Effector memory CD8-positive, alpha-beta T cell (primary cell): Measurements from ENCODE around the gene GRXCR2.
"Not testable (repeated sequence)": the region's sequence is repeated elsewhere in the genome, so short reads cannot be mapped to it uniquely, and the experiment has no call there.

Experiments used
- ATAC-seq: fragments of 150-1000 bp; cut with Tn5 transposase; replicated peaks from 2 replicates; pipeline ENCODE4 v1.10.0; 2021; ENCODE audit warnings: mild to moderate bottlenecking, moderate library complexity
- DNase-seq, 3 experiments: peaks; one replicate each; pipeline ENCODE4 v3.0.0; 2021
- H3K27ac Mint-ChIP-seq, 2 donors: one replicate each; pipeline ENCODE4 v1.8.0; 2022; ENCODE audit warnings: mild to moderate bottlenecking in 2 of 2, mixed read lengths in 2 of 2, moderate library complexity in 2 of 2
- H3K27me3 Mint-ChIP-seq, 2 donors: one replicate each; pipeline ENCODE4 v1.8.0; 2022; ENCODE audit warnings: mixed read lengths in 2 of 2
- H3K36me3 Mint-ChIP-seq: one replicate; pipeline ENCODE4 v1.8.0; 2022; ENCODE audit warnings: mild to moderate bottlenecking, moderate library complexity, mixed read lengths; ENCODE audit not compliant: insufficient read depth
- H3K4me1 Mint-ChIP-seq, 2 donors: one replicate each; pipeline ENCODE4 v1.8.0; 2022; ENCODE audit warnings: low read depth in 2 of 2, mixed read lengths in 2 of 2
- H3K4me3 Mint-ChIP-seq, 2 donors: one replicate each; pipeline ENCODE4 v1.8.0; 2022; ENCODE audit warnings: mild to moderate bottlenecking in 2 of 2, mixed read lengths in 2 of 2, moderate library complexity in 2 of 2
- H3K9me3 Mint-ChIP-seq, 2 donors: one replicate each; pipeline ENCODE4 v1.8.0; 2022; ENCODE audit warnings: mixed read lengths in 2 of 2

The GRXCR2 gene

DNA sequence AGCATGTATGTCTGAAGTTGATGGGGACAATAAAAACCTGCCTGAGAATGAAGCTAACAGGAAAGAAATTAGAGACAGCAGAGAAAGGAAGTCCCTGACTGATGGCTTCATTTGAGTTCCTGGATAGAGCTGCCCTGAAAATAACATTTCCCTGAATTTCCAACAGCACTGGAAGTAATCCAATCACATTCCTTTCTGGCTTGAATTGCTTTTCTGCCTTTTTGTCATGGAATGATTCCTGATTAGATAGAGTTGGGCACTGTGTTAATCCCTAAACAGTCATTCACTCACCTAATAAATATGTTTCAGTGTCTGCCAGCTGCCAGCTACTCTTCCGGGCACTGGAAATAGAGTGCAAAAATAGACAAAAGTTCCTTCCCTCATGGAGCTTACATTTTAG is 33.6 kb upstream of the GRXCR2 start:
- H3K4me3 Mint-ChIP-seq, result no peak overlapping the region
- no peaks in the 10 kb centered on the region for H3K36me3 Mint-ChIP-seq
- peaks cover 0 to 11% of the 10 kb centered on the region in 2 donors for H3K27me3 Mint-ChIP-seq
- ATAC-seq (no peak), DNase-seq (no peak)
- H3K4me1 Mint-ChIP-seq, result no peaks in the 10 kb centered on the region
- no peak overlapping the region for H3K27ac Mint-ChIP-seq
- H3K9me3 Mint-ChIP-seq, result no peaks in the 10 kb centered on the region

DNA sequence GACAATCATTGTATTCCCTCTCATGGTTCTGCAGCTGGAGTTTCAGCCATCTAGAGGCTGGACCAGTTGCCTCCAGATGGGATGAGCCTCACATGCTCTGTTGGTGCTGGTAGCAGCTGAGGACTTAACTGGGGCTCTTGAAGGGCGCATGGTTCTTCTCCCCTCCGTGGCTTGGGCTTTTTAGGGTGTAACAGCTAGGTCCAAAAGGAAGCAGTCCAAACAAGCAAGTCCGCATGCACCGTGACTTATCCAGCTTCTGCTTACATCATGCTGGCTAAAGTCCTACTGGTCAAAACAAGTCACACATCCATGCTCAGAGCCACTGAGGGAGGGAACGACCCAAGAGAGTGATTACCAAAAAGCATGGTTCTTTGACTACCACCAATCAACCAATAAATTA is 31.9 kb upstream of the GRXCR2 start:
- H3K4me1 Mint-ChIP-seq, result no peaks in the 10 kb centered on the region
- H3K27me3 Mint-ChIP-seq, result peaks cover 0 to 11% of the 10 kb centered on the region in 2 donors
- H3K4me3 Mint-ChIP-seq, result no peak overlapping the region
- no peak for ATAC-seq
- no peaks in the 10 kb centered on the region for H3K36me3 Mint-ChIP-seq
- H3K9me3 Mint-ChIP-seq, result peaks cover 4 to 8% of the 10 kb centered on the region in 2 donors
- no peak for DNase-seq
- H3K27ac Mint-ChIP-seq, result no peak overlapping the region

DNA sequence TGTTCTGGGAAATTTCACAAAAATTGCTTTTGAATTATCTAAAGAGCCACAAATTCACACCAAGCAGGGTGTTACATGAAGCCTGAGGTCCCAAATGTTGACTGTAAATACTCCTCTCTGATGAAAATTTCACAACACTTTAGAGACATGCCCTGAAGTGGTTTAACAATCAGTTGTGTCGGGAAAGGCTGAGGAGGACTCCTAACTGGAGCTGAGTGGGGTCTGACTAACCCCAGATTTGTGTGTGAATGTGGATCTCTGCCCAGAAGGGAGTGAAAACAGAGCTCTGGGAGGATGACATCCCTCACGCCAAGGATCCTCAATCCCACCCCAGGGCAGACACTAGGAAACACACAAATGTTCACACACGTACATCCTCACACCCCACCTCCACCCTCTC is 31.1 kb upstream of the GRXCR2 start:
- Mint-ChIP-seq H3K27me3 (peaks cover 0 to 11% of the 10 kb centered on the region in 2 donors), H3K9me3 (peaks cover 4 to 11% of the 10 kb centered on the region in 2 donors), H3K4me1 (no peaks in the 10 kb centered on the region), H3K36me3 (no peaks in the 10 kb centered on the region), H3K27ac (no peak overlapping the region), H3K4me3 (no peak overlapping the region)
- DNase-seq (no peak), ATAC-seq (no peak)

DNA sequence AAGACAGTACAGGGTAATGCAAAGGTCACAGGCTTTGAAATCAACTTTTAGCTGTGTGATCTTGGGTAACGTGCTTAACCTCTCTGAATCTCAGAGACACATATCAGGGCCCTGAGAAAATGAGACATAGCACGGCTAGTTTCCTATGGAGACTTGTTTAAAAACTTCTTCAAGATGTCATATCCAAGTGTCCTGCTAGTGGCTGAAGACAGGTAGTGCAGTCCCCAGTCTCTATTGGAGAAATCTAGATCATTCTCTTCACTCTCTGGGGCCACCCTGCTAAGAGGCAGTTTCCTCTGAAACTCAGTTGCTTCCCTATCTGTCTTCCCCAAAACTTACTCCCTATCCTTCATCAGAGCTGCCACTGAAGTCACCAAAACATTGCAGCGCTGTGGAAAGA is 30.3 kb upstream of the GRXCR2 start:
- H3K9me3 Mint-ChIP-seq, result peaks cover 4 to 14% of the 10 kb centered on the region in 2 donors
- peaks cover 0 to 11% of the 10 kb centered on the region in 2 donors for H3K27me3 Mint-ChIP-seq
- DNase-seq (no peak), ATAC-seq (no peak)
- H3K27ac Mint-ChIP-seq, result no peak overlapping the region
- H3K4me1 Mint-ChIP-seq, result no peaks in the 10 kb centered on the region
- no peaks in the 10 kb centered on the region for H3K36me3 Mint-ChIP-seq
- H3K4me3 Mint-ChIP-seq, result no peak overlapping the region

DNA sequence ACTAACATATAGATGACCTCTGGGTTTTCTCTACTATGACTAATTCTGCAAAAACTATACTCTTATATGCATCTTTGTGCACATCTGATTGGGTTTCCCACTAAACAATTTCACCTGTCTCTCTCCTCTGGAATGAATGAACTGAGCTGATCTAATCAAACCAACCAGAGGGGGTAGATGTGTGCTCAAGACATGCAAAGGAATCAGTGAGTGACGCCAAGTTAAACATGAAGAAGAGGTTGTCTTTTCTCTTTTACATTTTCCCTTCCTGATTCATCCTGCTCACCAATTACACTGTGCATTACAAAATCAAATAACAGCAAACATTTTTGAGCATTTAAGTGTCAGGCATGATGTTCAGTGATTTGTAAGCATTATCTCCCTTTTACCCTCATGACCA is 29.6 kb upstream of the GRXCR2 start:
- Mint-ChIP-seq H3K27me3 (peaks cover 0 to 11% of the 10 kb centered on the region in 2 donors), H3K9me3 (peaks cover 4 to 14% of the 10 kb centered on the region in 2 donors), H3K4me3 (no peak overlapping the region), H3K36me3 (no peaks in the 10 kb centered on the region), H3K27ac (no peak overlapping the region), H3K4me1 (no peaks in the 10 kb centered on the region)
- no peak for ATAC-seq
- no peak for DNase-seq

DNA sequence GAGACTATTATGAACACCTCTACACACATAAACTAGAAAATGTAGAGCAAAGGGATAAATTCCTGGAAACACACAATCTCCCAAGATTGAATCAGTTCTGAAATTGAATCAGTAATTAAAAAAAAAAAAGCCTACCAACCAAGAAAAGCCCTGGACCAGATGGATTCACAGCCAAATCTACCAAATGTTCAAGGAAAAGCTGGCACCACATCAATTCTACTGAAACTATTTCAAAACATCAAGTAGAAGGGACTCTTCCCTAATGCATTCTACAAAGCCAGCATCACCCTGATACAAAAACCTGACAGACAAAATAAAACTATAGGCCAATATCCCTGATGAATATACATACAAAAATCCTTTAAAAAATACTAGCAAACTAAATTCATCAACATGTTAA is 25.4 kb upstream of the GRXCR2 start:
- no peak for ATAC-seq
- no peaks in the 10 kb centered on the region for H3K4me1 Mint-ChIP-seq

DNA sequence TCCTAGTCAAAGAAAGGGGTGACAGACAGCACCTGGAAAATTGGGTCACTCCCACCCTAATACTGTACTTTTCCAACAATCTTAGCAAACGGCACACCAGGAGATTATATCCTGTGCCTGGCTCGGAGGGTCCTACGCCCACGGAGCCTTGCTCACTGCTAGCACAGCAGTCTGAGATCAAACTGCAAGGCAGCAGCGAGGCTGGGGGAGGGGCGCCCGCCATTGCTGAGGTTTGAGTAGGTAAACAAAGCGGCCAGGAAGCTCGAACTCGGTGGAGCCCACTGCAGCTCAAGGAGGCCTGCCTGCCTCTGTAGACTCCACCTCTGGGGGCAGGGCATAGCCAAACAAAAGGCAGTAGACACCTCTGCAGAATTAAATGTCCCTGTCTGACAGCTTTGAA is 18.6 kb upstream of the GRXCR2 start:
- not testable (repeated sequence) for H3K27ac Mint-ChIP-seq, H3K4me1 Mint-ChIP-seq, H3K36me3 Mint-ChIP-seq, ATAC-seq, H3K4me3 Mint-ChIP-seq, DNase-seq, H3K9me3 Mint-ChIP-seq
- H3K27me3 Mint-ChIP-seq, result peaks cover 0 to 19% of the 10 kb centered on the region in 2 donors

More for the DNA sequence above, 25.4 kb upstream of the GRXCR2 start:
- H3K36me3 Mint-ChIP-seq, result no peaks in the 10 kb centered on the region
- DNase-seq, result no peak
- no peaks in the 10 kb centered on the region for H3K27me3 Mint-ChIP-seq
- no peak overlapping the region for H3K4me3 Mint-ChIP-seq
- H3K27ac Mint-ChIP-seq, result no peak overlapping the region
- peaks cover 4 to 14% of the 10 kb centered on the region in 2 donors for H3K9me3 Mint-ChIP-seq

DNA sequence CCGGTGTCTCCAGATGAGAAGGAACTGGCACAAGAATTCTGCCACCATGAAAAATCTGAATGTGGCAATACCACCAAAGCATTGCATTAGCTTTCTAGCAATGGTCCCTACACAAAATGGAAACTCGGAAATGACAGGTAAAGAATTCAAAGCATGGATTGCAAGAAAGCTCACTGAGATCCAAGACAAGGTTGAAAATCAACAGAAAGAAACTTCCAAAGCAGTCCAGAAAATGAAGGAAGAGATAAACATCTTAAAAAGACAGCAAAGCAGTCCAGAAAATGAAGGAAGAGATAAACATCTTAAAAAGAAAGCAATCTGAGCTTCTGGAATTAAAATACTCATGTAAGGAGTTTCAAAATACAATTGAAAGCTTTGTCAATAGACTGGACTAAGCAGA is 16.8 kb upstream of the GRXCR2 start:
- ATAC-seq, result no peak
- Mint-ChIP-seq H3K27ac (no peak overlapping the region), H3K4me1 (no peaks in the 10 kb centered on the region), H3K4me3 (no peak overlapping the region), H3K27me3 (peaks cover 0 to 19% of the 10 kb centered on the region in 2 donors), H3K36me3 (no peaks in the 10 kb centered on the region), H3K9me3 (no peaks in the 10 kb centered on the region)
- DNase-seq, result no peak

DNA sequence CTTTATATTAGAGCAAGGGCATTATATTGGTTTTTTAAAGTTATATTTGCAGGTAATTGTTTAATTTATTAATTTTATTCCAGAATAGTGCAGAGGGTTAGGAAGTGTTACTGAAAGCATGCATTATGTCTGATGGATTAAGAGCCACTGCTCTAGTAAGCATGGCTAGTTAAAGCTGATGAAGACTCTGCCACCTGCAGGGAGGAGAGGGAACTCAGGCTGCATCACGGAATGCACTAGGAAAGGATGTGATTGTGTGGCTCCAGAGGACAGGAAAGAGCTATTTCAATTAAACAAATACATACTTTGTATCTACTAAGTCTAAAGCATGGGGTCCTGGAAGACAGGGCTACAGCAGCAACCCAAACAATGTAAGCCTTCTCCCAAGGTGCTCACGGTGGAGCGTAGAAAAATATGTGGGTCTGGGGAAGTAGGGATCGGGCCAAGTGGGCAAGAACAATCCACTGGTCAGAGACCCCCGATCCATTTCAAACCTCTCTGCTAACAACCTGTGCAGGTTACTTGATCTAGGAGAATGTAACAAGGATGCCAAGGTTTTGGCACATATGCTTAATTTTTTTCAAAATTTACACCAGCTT is 15.3 kb upstream of the GRXCR2 start:
- DNase-seq (no peak), ATAC-seq (no peak)
- Mint-ChIP-seq H3K36me3 (no peaks in the 10 kb centered on the region), H3K27ac (no peak overlapping the region), H3K4me3 (no peak overlapping the region), H3K27me3 (peaks cover 0 to 19% of the 10 kb centered on the region in 2 donors), H3K4me1 (no peaks in the 10 kb centered on the region), H3K9me3 (no peaks in the 10 kb centered on the region)

DNA sequence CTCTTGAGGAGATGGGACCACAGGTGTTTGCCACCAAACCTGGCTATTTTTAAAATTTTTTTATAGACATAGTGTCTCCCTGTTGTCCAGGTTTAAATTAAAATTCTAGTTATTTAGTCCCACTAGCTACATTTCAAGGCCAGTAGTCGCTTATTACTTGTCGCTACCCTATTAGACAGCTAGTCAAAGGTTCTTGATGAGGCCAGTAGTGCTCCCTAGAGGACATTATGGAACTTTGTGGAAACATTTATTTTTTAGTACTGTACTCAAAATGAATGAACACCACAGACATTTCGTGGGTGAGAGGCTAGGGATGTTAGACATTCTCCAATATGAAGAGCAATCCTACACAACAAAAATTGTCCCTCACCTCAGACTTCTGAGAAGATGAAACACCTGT is 14.4 kb upstream of the GRXCR2 start:
- DNase-seq, result no peak
- no peaks in the 10 kb centered on the region for H3K9me3 Mint-ChIP-seq
- no peak for ATAC-seq
- no peaks in the 10 kb centered on the region for H3K36me3 Mint-ChIP-seq
- no peaks in the 10 kb centered on the region for H3K4me1 Mint-ChIP-seq
- H3K27ac Mint-ChIP-seq, result no peak overlapping the region
- peaks cover 0 to 19% of the 10 kb centered on the region in 2 donors for H3K27me3 Mint-ChIP-seq
- H3K4me3 Mint-ChIP-seq, result no peak overlapping the region

DNA sequence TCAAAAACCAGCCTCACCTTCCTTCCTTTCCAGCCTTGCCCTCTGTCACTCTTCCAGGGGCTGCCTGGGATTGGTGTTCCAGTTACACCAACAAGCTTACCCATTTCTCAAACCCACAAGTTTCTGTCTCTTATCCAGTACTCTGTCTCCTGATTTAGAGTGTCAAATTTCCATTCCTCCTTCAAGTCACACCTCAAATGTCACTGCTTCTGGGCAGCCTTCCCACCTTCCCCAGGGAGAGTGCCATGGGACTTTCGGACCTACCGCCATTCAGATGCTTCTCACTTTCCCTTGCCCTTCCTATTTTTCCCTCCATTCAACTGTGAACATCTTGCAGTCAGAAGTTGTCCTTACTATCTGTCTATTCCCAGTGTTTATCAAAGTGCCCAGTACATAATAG is 2.0 kb upstream of the GRXCR2 start:
- Mint-ChIP-seq H3K27ac (no peak overlapping the region), H3K36me3 (no peaks in the 10 kb centered on the region), H3K4me3 (no peak overlapping the region), H3K27me3 (peaks cover 15 to 16% of the 10 kb centered on the region in 2 donors), H3K9me3 (peaks cover 2 to 5% of the 10 kb centered on the region in 2 donors), H3K4me1 (no peaks in the 10 kb centered on the region)
- DNase-seq, result no peak
- no peak for ATAC-seq

DNA sequence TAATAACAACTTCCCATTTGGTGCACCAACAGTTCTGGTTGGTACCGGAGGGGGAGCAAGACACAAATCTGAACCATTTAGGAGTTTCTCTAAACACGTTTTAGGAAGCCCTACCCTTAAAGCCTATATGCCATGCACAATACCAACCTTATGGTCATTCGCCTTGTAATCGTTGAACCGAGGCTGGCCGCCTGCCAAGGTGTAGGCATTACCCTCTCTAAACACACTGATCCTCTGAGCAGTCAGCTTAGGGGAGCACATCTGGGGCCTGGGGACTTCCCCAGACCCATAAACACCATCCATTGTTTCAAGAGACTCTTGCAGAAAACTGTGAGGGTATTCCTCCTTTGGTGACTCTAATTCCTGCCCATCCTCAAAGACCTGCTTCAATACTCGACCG is 328 bp downstream of the GRXCR2 start:
- no peaks in the 10 kb centered on the region for H3K4me1 Mint-ChIP-seq
- no peaks in the 10 kb centered on the region for H3K36me3 Mint-ChIP-seq
- no peak overlapping the region for H3K4me3 Mint-ChIP-seq
- ATAC-seq (no peak), DNase-seq (no peak)
- no peak overlapping the region for H3K27ac Mint-ChIP-seq
- peaks cover 0 to 5% of the 10 kb centered on the region in 2 donors for H3K9me3 Mint-ChIP-seq
- H3K27me3 Mint-ChIP-seq, result peaks cover 11 to 16% of the 10 kb centered on the region in 2 donors

DNA sequence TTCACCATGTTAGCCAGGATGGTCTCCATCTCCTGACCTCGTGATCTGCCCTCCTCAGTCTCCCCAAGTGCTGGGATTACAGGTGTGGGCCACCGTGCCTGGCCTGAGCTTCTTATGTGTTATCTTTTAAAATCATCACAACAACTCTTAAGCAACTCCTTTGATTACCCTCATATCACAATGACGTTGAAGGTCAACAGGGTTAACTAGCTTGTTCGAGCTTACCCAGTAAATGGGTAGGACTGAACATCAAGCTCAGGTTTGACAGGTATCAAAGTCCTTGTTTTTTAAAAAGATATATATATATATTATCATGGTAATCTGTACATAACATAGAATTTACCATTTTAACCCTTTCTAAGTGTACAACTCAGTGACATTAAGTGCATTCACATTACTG is 3.1 kb downstream of the GRXCR2 start:
- no peak overlapping the region for H3K27ac Mint-ChIP-seq
- no peak for ATAC-seq
- H3K4me1 Mint-ChIP-seq, result no peaks in the 10 kb centered on the region
- no peak overlapping the region for H3K4me3 Mint-ChIP-seq
- H3K9me3 Mint-ChIP-seq, result peaks cover 0 to 3% of the 10 kb centered on the region in 2 donors
- peaks cover 8 to 11% of the 10 kb centered on the region in 2 donors for H3K27me3 Mint-ChIP-seq
- no peak for DNase-seq
- no peaks in the 10 kb centered on the region for H3K36me3 Mint-ChIP-seq

DNA sequence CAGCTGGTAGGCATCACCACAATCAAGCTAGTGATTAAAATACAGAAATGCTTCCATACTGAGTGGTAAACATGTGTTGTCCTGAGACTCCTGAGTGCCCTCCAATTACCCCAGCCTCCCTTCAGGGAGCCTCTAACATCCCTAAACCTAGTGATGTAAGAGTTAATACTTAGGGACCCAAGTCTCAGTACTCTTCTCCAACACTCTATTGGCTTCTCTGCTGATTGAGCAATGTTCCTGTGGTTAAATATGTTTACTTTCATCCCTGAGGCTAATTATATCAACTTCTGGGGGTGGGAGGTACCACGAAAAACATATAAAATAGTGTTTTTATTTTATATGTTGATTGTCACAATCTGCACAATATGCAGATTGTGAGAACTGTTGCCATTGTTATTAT is 5.0 kb downstream of the GRXCR2 start:
- ATAC-seq (no peak), DNase-seq (no peak)
- no peaks in the 10 kb centered on the region for H3K9me3 Mint-ChIP-seq
- H3K36me3 Mint-ChIP-seq, result no peaks in the 10 kb centered on the region
- no peaks in the 10 kb centered on the region for H3K4me1 Mint-ChIP-seq
- H3K4me3 Mint-ChIP-seq, result no peak overlapping the region
- H3K27ac Mint-ChIP-seq, result no peak overlapping the region
- peaks cover 0 to 16% of the 10 kb centered on the region in 2 donors for H3K27me3 Mint-ChIP-seq

DNA sequence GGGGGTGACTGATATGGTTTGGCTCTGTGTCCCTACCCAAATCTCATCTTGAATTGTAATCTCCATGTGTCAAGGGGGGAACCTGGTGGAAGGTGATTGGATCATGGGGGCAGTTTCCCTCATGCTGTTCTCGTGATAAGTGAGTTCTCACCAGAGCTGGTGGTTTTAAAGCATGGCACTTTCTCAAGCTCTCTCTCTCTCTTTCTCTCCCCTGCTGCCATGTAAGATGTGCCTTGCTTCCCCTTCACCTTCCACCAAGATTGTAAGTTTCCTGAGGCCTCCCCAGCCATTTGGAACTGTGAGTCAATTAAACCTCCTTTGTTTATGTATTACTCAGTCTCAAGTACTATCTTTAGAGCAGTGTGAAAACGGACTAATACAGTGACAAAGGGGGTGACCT is 8.4 kb downstream of the GRXCR2 start:
- not testable (repeated sequence) for H3K9me3 Mint-ChIP-seq, ATAC-seq

More for the DNA sequence above, 8.4 kb downstream of the GRXCR2 start:
- not testable (repeated sequence) for H3K4me3 Mint-ChIP-seq, H3K4me1 Mint-ChIP-seq, H3K27ac Mint-ChIP-seq, H3K36me3 Mint-ChIP-seq, DNase-seq
- peaks cover 17 to 21% of the 10 kb centered on the region in 2 donors for H3K27me3 Mint-ChIP-seq
